ENCODE measurements around the gene AP3B1. TPM values are rescaled to one million over a fixed set of nuclear protein-coding genes. Genes with fewer than 3 reads are reported as not detected.

The AP3B1 gene
- total RNA-seq, 1 experiment from 2014 or later = 41.8 TPM

GRCh38 chr5:78126536-78126935, 168.0 kb downstream of the AP3B1 start:
- Histone ChIP-seq H3K27ac (ENCODE audit: insufficient read length, low read depth, low read length) (no peak overlapping the region), H4K20me1 (ENCODE audit: control insufficient read depth, insufficient read depth, insufficient read length) (no peaks in the 10 kb centered on the region), H3K9ac (ENCODE audit: extremely low read depth, insufficient read length, low read length) (no peak overlapping the region), H3K4me2 (ENCODE audit: insufficient read depth, insufficient read length, low read length) (no peak overlapping the region), H2BK120ac (ENCODE audit: low read depth, low read length, poor library complexity, severe bottlenecking) (no peak overlapping the region), H2BK15ac (ENCODE audit: low read depth, low read length) (no peak overlapping the region), H2AFZ (ENCODE audit: low read length) (no peak overlapping the region), H3K23ac (ENCODE audit: insufficient read length, low read depth, low read length) (no peak overlapping the region), H3K18ac (ENCODE audit: insufficient read length, low read depth, low read length) (no peak overlapping the region), H3T11ph (ENCODE audit: low read length) (no peak overlapping the region), H3K79me1 (ENCODE audit: insufficient read depth, low read depth, low read length, poor library complexity, severe bottlenecking) (no peaks in the 10 kb centered on the region), H4K8ac (replicated peaks; ENCODE audit: insufficient read length, low read depth, low read length) (no peak overlapping the region), H3K9me3 (ENCODE audit: control insufficient read depth, low read depth, low read length) (no peaks in the 10 kb centered on the region), H3K27me3 (ENCODE audit: insufficient read depth, low read length) (no peaks in the 10 kb centered on the region), H2BK20ac (ENCODE audit: low read depth, low read length, poor library complexity, severe bottlenecking) (no peak overlapping the region), H3K79me2 (ENCODE audit: insufficient read depth, low read length) (no peaks in the 10 kb centered on the region), H3K23me2 (ENCODE audit: insufficient read length, low read depth, low read length, poor library complexity, severe bottlenecking) (no peaks in the 10 kb centered on the region), H3K14ac (ENCODE audit: insufficient read depth, low read length) (no peak overlapping the region), H4K91ac (ENCODE audit: insufficient read length, low read depth, low read length) (no peak overlapping the region), H3K4ac (ENCODE audit: low read depth, low read length) (no peak overlapping the region), H2BK5ac (ENCODE audit: insufficient read length, low read length) (no peak overlapping the region), H4K5ac (ENCODE audit: insufficient read length, low read depth, low read length) (no peak overlapping the region), H2BK12ac (ENCODE audit: insufficient read length, low read depth, low read length) (no peak overlapping the region), H3K56ac (ENCODE audit: insufficient read length, low read depth, low read length) (no peak overlapping the region), H3K4me1 (ENCODE audit: insufficient read depth, low read length) (no peaks in the 10 kb centered on the region), H2AK5ac (ENCODE audit: insufficient read length, low read length) (no peak overlapping the region)
- H3K27ac Mint-ChIP-seq = no peak overlapping the region
- no peak for DNase-seq
- TF ChIP-seq CTCF (conservative IDR thresholded peaks at IDR 0.05) = no peak
- no CpG with 5 or more reads among the region's 1 CpG for WGBS (ENCODE audit: extremely low coverage, insufficient read length, low lambda C conversion rate)
- peaks cover 3% of the 10 kb centered on the region in 2 experiments; a peak in 3 of 5 replicates for H3K9me3 Mint-ChIP-seq
- H3K4me1 Mint-ChIP-seq = no peaks in the 10 kb centered on the region
- H3K27me3 Mint-ChIP-seq (ENCODE audit: low read depth) = no peaks in the 10 kb centered on the region
- H3K4me3 Mint-ChIP-seq = no peak overlapping the region
- peaks cover 10 to 15% (median 14%) of the 10 kb centered on the region in 3 experiments for H3K36me3 Mint-ChIP-seq (ENCODE audit: insufficient read depth in 1 of 3, low read depth in 3 of 3)

Data from H9 (cell line).